SK-N-SH treated with all-trans-retinoic acid at 6 μM for 48 hours (cell line): ENCODE data around the gene SLC35F4.

Source experiments
- ATAC-seq: fragments of 200-7000 bp; cut with Tn5 transposase; 3 replicates; pipeline ENCODE4 v1.9.1; 2020; ENCODE audit warnings: mild to moderate bottlenecking, moderate library complexity
- ARNTL ChIP-seq: fragments of 450-650 bp; formaldehyde crosslinking; IDR thresholded peaks from 2 replicates; pipeline ENCODE4 v1.5.0; 2020; ENCODE audit warnings: low read depth, mild to moderate bottlenecking, moderate library complexity, borderline replicate concordance
- BACH2 ChIP-seq: fragments of 250-450 bp; sonication (Bioruptor Pico); IDR thresholded peaks from 2 replicates; pipeline ENCODE4 v1.9.0; 2021; ENCODE audit warnings: mild to moderate bottlenecking, borderline replicate concordance
- ESRRG ChIP-seq: fragments of 250-450 bp; sonication (Bioruptor Pico); IDR thresholded peaks from 2 replicates; pipeline ENCODE4 v1.6.1; 2021; ENCODE audit warnings: mild to moderate bottlenecking
- GLIS3 ChIP-seq: fragments of 250-450 bp; sonication (Bioruptor Pico); IDR thresholded peaks from 2 replicates; pipeline ENCODE4 v1.5.0; 2020; ENCODE audit warnings: mild to moderate bottlenecking, moderate library complexity
- ISL1 ChIP-seq: fragments of 250-450 bp; sonication (Bioruptor Pico); IDR thresholded peaks from 2 replicates; pipeline ENCODE4 v2.1.2; 2022; ENCODE audit warnings: mild to moderate bottlenecking, moderate library complexity
- OSR1 ChIP-seq: fragments of 250-450 bp; sonication (Bioruptor Pico); IDR thresholded peaks from 2 replicates; pipeline ENCODE4 v1.8.0; 2022; ENCODE audit warnings: moderate library complexity, mild to moderate bottlenecking, inconsistent platforms
- PPARA ChIP-seq: fragments of 250-450 bp; sonication (Bioruptor Pico); IDR thresholded peaks from 2 replicates; pipeline ENCODE4 v1.5.0; 2020; ENCODE audit warnings: mild to moderate bottlenecking, borderline replicate concordance
- RARB ChIP-seq: fragments of 250-450 bp; sonication (Bioruptor Pico); IDR thresholded peaks from 2 replicates; pipeline ENCODE4 v1.8.0; 2021; ENCODE audit warnings: mild to moderate bottlenecking, moderate library complexity
- SNAI2 ChIP-seq: fragments of 250-450 bp; sonication (Bioruptor Pico); IDR thresholded peaks from 2 replicates; pipeline ENCODE4 v1.5.0; 2020; ENCODE audit warnings: mild to moderate bottlenecking, moderate library complexity
- TCF4 ChIP-seq: fragments of 250-450 bp; sonication (Bioruptor Pico); IDR thresholded peaks from 2 replicates; pipeline ENCODE4 v1.8.0; 2021; ENCODE audit warnings: mild to moderate bottlenecking, moderate library complexity, borderline replicate concordance
- TOX ChIP-seq: fragments of 250-450 bp; sonication (Bioruptor Pico); IDR thresholded peaks from 2 replicates; pipeline ENCODE4 v1.8.0; 2021; ENCODE audit warnings: mild to moderate bottlenecking, moderate library complexity, borderline replicate concordance
- TSHZ2 ChIP-seq: fragments of 250-450 bp; sonication (Bioruptor Pico); IDR thresholded peaks from 2 replicates; pipeline ENCODE4 v1.5.0; 2020; ENCODE audit warnings: mild to moderate bottlenecking, moderate library complexity
- ZC3H10 ChIP-seq: fragments of 250-450 bp; sonication (Bioruptor Pico); IDR thresholded peaks from 2 replicates; pipeline ENCODE4 v1.5.1; 2021; ENCODE audit warnings: mild to moderate bottlenecking, moderate library complexity
- ZFP3 ChIP-seq: fragments of 250-450 bp; sonication (Bioruptor Pico); IDR thresholded peaks from 2 replicates; pipeline ENCODE4 v1.5.0; 2020; ENCODE audit warnings: mild to moderate bottlenecking, moderate library complexity
- ZFP30 ChIP-seq: fragments of 450-650 bp; formaldehyde crosslinking; IDR thresholded peaks from 2 replicates; pipeline ENCODE4 v1.5.0; 2022; ENCODE audit warnings: mild to moderate bottlenecking, moderate library complexity
- ZNF565 ChIP-seq: fragments of 450-650 bp; formaldehyde crosslinking; conservative IDR thresholded peaks from 2 replicates; pipeline ENCODE4 v1.5.0; 2020; ENCODE audit warnings: low read depth, mild to moderate bottlenecking, moderate library complexity
- ZNF8 ChIP-seq: fragments of 450-650 bp; formaldehyde crosslinking; IDR thresholded peaks from 2 replicates; pipeline ENCODE4 v1.5.0; 2020; ENCODE audit warnings: mild to moderate bottlenecking, moderate library complexity
- TF ChIP-seq, protein P1 (sequence below): fragments of 250-450 bp; sonication (Bioruptor Pico); IDR thresholded peaks from 2 replicates; pipeline ENCODE4 v1.8.0; 2020; ENCODE audit warnings: mild to moderate bottlenecking, moderate library complexity, borderline replicate concordance
- TF ChIP-seq, protein P2 (sequence below): fragments of 250-450 bp; sonication (Bioruptor Pico); IDR thresholded peaks from 2 replicates; pipeline ENCODE4 v1.5.1; 2021; ENCODE audit warnings: mild to moderate bottlenecking, moderate library complexity
- TF ChIP-seq, protein P3 (sequence below): fragments of 250-450 bp; sonication (Bioruptor Pico); IDR thresholded peaks from 2 replicates; pipeline ENCODE4 v1.8.0; 2021; ENCODE audit warnings: low read depth, mild to moderate bottlenecking, moderate library complexity, borderline replicate concordance
- TF ChIP-seq, protein P4 (sequence below): fragments of 250-450 bp; sonication (Bioruptor Pico); IDR thresholded peaks from 2 replicates; pipeline ENCODE4 v1.5.1; 2020; ENCODE audit warnings: low read depth, mild to moderate bottlenecking, moderate library complexity

The SLC35F4 gene

GRCh38 chr14:57704763-57705162 is 161.1 kb downstream of the SLC35F4 start (continued):
- TF ChIP-seq OSR1 (CRISPR knock-in tag), result no peak
- no peak for TF ChIP-seq ZFP30 (CRISPR knock-in tag)
- no peak for TF ChIP-seq ISL1 (CRISPR knock-in tag)

DNA sequence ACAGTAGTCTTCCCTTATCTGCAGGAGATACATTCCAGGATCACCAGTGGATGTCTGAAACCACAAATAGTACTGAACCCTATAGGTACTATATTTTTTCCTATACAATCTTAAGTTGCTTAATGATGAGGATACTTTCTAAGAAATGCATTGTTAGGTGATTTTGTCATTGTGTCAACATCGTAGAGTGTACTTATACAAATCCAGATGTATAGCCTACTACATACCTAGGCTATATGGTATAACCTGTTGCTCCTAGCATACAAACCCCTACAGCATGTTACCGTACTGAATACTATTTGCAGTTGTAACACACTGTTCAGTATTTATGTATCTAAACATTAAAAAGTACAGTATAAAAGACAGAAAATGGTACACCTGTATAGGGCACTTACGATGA is 165.9 kb downstream of the SLC35F4 start:
- no peak for ATAC-seq
- TF ChIP-seq, protein P1, sequence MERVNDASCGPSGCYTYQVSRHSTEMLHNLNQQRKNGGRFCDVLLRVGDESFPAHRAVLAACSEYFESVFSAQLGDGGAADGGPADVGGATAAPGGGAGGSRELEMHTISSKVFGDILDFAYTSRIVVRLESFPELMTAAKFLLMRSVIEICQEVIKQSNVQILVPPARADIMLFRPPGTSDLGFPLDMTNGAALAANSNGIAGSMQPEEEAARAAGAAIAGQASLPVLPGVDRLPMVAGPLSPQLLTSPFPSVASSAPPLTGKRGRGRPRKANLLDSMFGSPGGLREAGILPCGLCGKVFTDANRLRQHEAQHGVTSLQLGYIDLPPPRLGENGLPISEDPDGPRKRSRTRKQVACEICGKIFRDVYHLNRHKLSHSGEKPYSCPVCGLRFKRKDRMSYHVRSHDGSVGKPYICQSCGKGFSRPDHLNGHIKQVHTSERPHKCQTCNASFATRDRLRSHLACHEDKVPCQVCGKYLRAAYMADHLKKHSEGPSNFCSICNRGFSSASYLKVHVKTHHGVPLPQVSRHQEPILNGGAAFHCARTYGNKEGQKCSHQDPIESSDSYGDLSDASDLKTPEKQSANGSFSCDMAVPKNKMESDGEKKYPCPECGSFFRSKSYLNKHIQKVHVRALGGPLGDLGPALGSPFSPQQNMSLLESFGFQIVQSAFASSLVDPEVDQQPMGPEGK, result no peak
- TF ChIP-seq, protein P2, sequence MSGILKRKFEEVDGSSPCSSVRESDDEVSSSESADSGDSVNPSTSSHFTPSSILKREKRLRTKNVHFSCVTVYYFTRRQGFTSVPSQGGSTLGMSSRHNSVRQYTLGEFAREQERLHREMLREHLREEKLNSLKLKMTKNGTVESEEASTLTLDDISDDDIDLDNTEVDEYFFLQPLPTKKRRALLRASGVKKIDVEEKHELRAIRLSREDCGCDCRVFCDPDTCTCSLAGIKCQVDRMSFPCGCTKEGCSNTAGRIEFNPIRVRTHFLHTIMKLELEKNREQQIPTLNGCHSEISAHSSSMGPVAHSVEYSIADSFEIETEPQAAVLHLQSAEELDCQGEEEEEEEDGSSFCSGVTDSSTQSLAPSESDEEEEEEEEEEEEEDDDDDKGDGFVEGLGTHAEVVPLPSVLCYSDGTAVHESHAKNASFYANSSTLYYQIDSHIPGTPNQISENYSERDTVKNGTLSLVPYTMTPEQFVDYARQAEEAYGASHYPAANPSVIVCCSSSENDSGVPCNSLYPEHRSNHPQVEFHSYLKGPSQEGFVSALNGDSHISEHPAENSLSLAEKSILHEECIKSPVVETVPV (CRISPR knock-in tag), result no peak
- TF ChIP-seq ESRRG (CRISPR knock-in tag), result no peak
- TF ChIP-seq TOX (CRISPR knock-in tag), result no peak
- TF ChIP-seq TSHZ2, result no peak

GRCh38 chr14:57692671-57693070 is 173.2 kb downstream of the SLC35F4 start:
- TF ChIP-seq ZNF8 (CRISPR knock-in tag) (no peak), SNAI2 (no peak), ARNTL (CRISPR knock-in tag) (no peak), ESRRG (CRISPR knock-in tag) (no peak), ZFP30 (CRISPR knock-in tag) (no peak)
- TF ChIP-seq, all 23 proteins: peak for 0
- peak; percentile 89 for ATAC-seq

DNA sequence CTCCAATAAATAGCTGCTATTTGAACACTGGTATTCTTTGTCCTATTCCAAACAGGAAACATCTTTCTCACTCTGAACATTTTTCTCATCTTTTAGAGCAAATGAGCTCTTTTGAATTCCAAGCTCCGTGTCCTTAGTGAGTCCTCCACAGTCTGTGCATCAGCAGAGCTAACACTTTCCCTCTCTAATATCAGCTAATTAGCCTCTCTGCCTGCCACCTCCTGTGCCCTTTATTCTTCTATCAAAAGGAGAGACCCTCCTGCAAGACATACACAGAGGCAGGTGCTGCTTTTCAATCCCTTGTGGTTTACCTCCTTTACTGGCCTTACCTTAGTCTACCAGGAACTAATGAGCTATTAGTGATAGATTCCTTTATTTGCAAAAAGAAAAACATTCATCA is 178.5 kb downstream of the SLC35F4 start:
- TF ChIP-seq GLIS3 (CRISPR knock-in tag) (no peak), RARB (CRISPR knock-in tag) (no peak), ESRRG (CRISPR knock-in tag) (no peak), ZNF565 (CRISPR knock-in tag) (no peak), PPARA (CRISPR knock-in tag) (no peak), ZC3H10 (CRISPR knock-in tag) (no peak), BACH2 (CRISPR knock-in tag) (no peak), ISL1 (CRISPR knock-in tag) (no peak), ZFP3 (no peak), TCF4 (CRISPR knock-in tag) (no peak)
- TF ChIP-seq, protein P2 (CRISPR knock-in tag), result no peak
- TF ChIP-seq, protein P3, sequence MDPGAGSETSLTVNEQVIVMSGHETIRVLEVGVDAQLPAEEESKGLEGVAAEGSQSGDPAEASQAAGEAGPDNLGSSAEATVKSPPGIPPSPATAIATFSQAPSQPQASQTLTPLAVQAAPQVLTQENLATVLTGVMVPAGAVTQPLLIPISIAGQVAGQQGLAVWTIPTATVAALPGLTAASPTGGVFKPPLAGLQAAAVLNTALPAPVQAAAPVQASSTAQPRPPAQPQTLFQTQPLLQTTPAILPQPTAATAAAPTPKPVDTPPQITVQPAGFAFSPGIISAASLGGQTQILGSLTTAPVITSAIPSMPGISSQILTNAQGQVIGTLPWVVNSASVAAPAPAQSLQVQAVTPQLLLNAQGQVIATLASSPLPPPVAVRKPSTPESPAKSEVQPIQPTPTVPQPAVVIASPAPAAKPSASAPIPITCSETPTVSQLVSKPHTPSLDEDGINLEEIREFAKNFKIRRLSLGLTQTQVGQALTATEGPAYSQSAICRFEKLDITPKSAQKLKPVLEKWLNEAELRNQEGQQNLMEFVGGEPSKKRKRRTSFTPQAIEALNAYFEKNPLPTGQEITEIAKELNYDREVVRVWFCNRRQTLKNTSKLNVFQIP (CRISPR knock-in tag), result no peak
- TF ChIP-seq, protein P4, sequence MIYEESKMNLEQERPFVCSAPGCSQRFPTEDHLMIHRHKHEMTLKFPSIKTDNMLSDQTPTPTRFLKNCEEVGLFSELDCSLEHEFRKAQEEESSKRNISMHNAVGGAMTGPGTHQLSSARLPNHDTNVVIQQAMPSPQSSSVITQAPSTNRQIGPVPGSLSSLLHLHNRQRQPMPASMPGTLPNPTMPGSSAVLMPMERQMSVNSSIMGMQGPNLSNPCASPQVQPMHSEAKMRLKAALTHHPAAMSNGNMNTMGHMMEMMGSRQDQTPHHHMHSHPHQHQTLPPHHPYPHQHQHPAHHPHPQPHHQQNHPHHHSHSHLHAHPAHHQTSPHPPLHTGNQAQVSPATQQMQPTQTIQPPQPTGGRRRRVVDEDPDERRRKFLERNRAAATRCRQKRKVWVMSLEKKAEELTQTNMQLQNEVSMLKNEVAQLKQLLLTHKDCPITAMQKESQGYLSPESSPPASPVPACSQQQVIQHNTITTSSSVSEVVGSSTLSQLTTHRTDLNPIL (CRISPR knock-in tag), result no peak
- ATAC-seq, result no peak
